Measurements from ENCODE around the gene SH2D7. TPM values are rescaled to one million over a fixed set of nuclear protein-coding genes. Genes with fewer than 3 reads are reported as not detected.

Gene SH2D7
- not detected in 2 replicates for total RNA-seq (ENCODE audit: low replicate concordance)

- Histone ChIP-seq H3K27ac (no peak within 1 kb of the TSS), H3K4me1 (no peaks in the 10 kb centered on the region), H3K79me2 (ENCODE audit: low read depth) (no peaks in the 10 kb centered on the region), H2AFZ (replicated peaks) (no peak within 1 kb of the TSS), H3F3A (ENCODE audit: low read depth) (no peaks in the 10 kb centered on the region), H3K4me3 (no peak within 1 kb of the TSS), H3K9ac (no peak within 1 kb of the TSS), H3K36me3 (no peaks in the 10 kb centered on the region), H4K20me1 (ENCODE audit: low read depth) (no peaks in the 10 kb centered on the region), H3K4me2 (no peak within 1 kb of the TSS), H3K9me3 (ENCODE audit: low read depth) (no peaks in the 10 kb centered on the region), H3K27me3 (no peaks in the 10 kb centered on the region)
- no peak for DNase-seq (ENCODE audit: low spot score)
- Mint-ChIP-seq H3K4me1 (no peaks in the 10 kb centered on the region), H3K36me3 (no peaks in the 10 kb centered on the region), H3K27me3 (ENCODE audit: insufficient read depth, low read depth) (no peaks in the 10 kb centered on the region), H3K4me3 (no peak within 1 kb of the TSS), H3K27ac (no peak within 1 kb of the TSS), H3K9me3 (no peaks in the 10 kb centered on the region)
- TF ChIP-seq CTCF (IDR thresholded peaks at IDR 0.05) (no peak), EZH2phosphoT487 (IDR thresholded peaks at IDR 0.05) (no peak), EZH2 (IDR thresholded peaks at IDR 0.05) (no peak)
Observed at GRCh38 chr15:78092261-78093041, at the start of gene SH2D7. SH2D7 (plus strand) TSS chr15:78092561; CDS start chr15:78092585, 24 bp downstream.

- H3F3A ChIP-seq (ENCODE audit: low read depth): no peaks in the 10 kb centered on the region
- Mint-ChIP-seq H3K27me3 (ENCODE audit: insufficient read depth, low read depth) (no peaks in the 10 kb centered on the region), H3K4me1 (peaks cover 1% of the 10 kb centered on the region), H3K27ac (no peak overlapping the region), H3K9me3 (no peaks in the 10 kb centered on the region), H3K36me3 (peaks cover 4% of the 10 kb centered on the region), H3K4me3 (no peak overlapping the region)
- H3K4me1 ChIP-seq: no peaks in the 10 kb centered on the region
- DNase-seq (ENCODE audit: low spot score): no peak
- no peak overlapping the region for H3K27ac ChIP-seq
- no peaks in the 10 kb centered on the region for H3K36me3 ChIP-seq
- H3K9ac ChIP-seq: no peak overlapping the region
- H3K79me2 ChIP-seq (ENCODE audit: low read depth): no peaks in the 10 kb centered on the region
- H3K27me3 ChIP-seq: no peaks in the 10 kb centered on the region
- no peak overlapping the region for H2AFZ ChIP-seq (replicated peaks)
- no peak overlapping the region for H3K4me3 ChIP-seq
- no peaks in the 10 kb centered on the region for H4K20me1 ChIP-seq (ENCODE audit: low read depth)
- no peaks in the 10 kb centered on the region for H3K9me3 ChIP-seq (ENCODE audit: low read depth)
- no peak overlapping the region for H3K4me2 ChIP-seq
- no peak for TF ChIP-seq EZH2 (IDR thresholded peaks at IDR 0.05)
- no peak for TF ChIP-seq CTCF (IDR thresholded peaks at IDR 0.05)
- no peak for TF ChIP-seq EZH2phosphoT487 (IDR thresholded peaks at IDR 0.05)
Observed at GRCh38 chr15:78044407-78045155, 47.8 kb upstream of the SH2D7 start.

GRCh38 chr15:78045189-78045588 lies 47.2 kb upstream of the SH2D7 start:
- H3F3A ChIP-seq (ENCODE audit: low read depth): no peaks in the 10 kb centered on the region
- H3K4me2 ChIP-seq: no peak overlapping the region
- no peaks in the 10 kb centered on the region for H3K36me3 ChIP-seq
- no peak overlapping the region for H2AFZ ChIP-seq (replicated peaks)
- H3K27me3 ChIP-seq: no peaks in the 10 kb centered on the region
- H3K27me3 Mint-ChIP-seq (ENCODE audit: insufficient read depth, low read depth): no peaks in the 10 kb centered on the region
- no peak overlapping the region for H3K4me3 Mint-ChIP-seq
- no peak overlapping the region for H3K27ac Mint-ChIP-seq
- H4K20me1 ChIP-seq (ENCODE audit: low read depth): no peaks in the 10 kb centered on the region
- H3K9me3 Mint-ChIP-seq: no peaks in the 10 kb centered on the region
- no peak overlapping the region for H3K9ac ChIP-seq
- no peak for TF ChIP-seq EZH2phosphoT487 (IDR thresholded peaks at IDR 0.05)
- TF ChIP-seq EZH2 (IDR thresholded peaks at IDR 0.05): no peak
- no peak for TF ChIP-seq CTCF (IDR thresholded peaks at IDR 0.05)
- no peak overlapping the region for H3K4me3 ChIP-seq
- H3K79me2 ChIP-seq (ENCODE audit: low read depth): no peaks in the 10 kb centered on the region
- H3K9me3 ChIP-seq (ENCODE audit: low read depth): no peaks in the 10 kb centered on the region
- no peak overlapping the region for H3K27ac ChIP-seq
- peaks cover 6% of the 10 kb centered on the region for H3K4me1 ChIP-seq
- H3K36me3 Mint-ChIP-seq: peaks cover 4% of the 10 kb centered on the region
- no peak for DNase-seq (ENCODE audit: low spot score)
- peaks cover 5% of the 10 kb centered on the region for H3K4me1 Mint-ChIP-seq

All from neural progenitor cell (in vitro differentiated cells).